Head of caudate nucleus (tissue), 42 donors: ENCODE data around the gene PCLAF.
"Not testable (repeated sequence)": the region's sequence is repeated elsewhere in the genome, so short reads cannot be mapped to it uniquely, and the experiment has no call there.

Experiments
- DNase-seq, 42 donors: peaks; one replicate each; pipeline versions ENCODE4 v3.0.0 to v3.0.0-alpha.2; 2020 to 2021; ENCODE audit warnings: mixed read lengths in 7 of 42
- intact Hi-C: fragments of 100-400 bp; cut with DNase I; formaldehyde crosslinking; loops from one replicate; pipeline ENCODE4 v1.15.0; 2022

PCLAF gene

DNA sequence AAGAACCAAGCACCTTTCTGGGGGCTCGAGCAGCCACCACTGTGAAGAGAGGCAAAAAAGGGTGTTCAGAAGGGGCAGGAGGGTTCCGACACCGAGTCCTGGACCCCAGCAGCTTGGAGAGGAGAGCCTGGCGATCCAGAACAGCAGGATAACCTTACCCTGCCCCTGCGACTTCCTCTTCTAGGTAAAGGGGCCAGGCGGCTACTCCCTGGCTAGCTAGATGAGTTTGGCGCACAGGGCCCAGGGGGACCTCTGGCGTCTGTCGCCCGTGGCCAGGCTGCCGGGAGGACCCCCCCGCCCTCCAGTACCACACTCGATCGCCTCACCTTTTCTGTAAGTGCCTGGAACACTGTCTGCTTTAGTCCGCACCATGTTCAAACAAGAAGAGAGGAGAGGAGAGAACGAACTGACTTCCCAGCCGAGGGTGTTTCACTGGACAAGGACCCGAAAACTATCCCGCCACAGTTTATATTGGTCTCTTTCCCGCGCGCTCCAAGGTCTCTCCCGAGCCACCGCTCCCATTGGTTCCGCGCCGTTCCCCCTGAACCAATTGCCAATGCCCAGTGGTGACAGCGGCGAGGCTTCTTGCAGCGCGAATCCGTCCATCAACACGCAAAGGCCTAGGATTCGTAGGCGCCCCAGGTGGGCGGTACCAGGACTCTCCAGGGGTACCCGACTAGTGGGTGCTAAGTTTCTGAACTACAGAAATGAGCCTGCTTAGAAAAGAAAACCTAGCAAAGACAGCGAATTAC, at the start of gene PCLAF:
Gene PCLAF (minus strand): TSS at position 442 of the 752 bp plus-strand sequence. CDS start 70 bp downstream, at position 372.
- peak; percentile 84 to 97 (median 94) for DNase-seq
- intact Hi-C loops: loop anchor here (10.0 kb wide), 1 partner anchor 216 kb away; the partner anchor contains the start of gene PPIB

DNA sequence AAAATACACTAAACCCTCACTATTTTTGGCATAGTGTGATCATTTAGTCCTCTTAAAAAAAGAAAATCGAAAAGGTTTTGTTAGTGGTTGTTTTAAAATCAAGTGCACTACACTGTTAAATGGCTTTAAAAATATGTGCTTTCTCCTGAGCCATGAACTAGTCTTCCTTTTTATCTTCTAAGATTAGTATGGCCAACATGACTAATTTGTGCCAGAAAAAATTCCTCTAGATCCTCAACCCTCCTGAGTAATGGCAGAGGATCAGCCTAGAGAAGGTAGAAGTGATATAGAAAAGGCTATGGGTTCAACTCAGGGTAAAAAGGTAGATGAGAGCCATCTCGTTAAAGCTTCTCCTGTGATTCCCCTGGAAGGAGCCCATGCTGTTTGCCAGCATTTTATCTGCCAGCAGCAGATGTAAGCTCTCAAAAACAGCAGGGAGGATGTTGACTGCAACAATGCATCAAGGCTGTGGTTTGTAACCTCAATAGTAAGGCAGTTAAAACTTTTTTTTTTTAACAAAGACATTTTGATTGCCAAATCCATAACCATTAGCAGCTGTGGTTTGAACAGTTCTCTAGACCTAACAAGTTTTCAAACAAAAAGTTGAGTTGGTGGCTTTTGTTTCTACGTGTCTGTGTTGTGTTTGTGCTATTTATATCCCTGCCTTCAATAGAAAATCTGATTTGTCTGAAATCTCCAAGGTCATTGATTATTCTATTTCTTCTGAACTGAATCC, 48.9 kb upstream of the PCLAF start:
- no peak for DNase-seq
- intact Hi-C loops: loop anchor here (10.0 kb wide), 2 partner anchors 225 to 255 kb away; no protein-coding TSS in a partner anchor

DNA sequence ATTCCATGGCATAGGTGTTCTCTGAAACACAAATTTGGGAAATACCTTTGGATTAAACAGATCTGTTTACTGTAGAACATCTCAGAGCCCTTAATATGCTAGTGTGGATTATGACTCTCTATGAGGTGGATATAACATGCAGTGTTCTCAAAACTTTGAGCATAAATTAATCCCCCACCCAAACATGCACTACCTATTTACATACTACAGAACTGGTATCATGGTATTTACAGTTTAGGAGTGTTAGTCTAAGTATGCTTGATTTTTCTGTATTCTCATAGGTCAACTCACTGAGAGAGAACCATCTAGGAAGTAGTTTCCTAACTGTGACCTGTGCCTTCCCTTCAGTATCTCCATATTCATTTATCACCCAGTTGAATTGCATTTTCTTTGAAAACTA, 48.2 kb upstream of the PCLAF start:
- intact Hi-C loops: loop anchor here (10.0 kb wide), 2 partner anchors 225 to 255 kb away; no protein-coding TSS in a partner anchor
- DNase-seq: no peak

- intact Hi-C loops: loop anchor here (10.0 kb wide), 2 partner anchors 228 to 258 kb away; no protein-coding TSS in a partner anchor
- DNase-seq: peak in 3 of 42 donors; percentile 2 to 29 (median 5)
These were observed 45.7 kb upstream of the PCLAF start for GRCh38 chr15:64426845-64427465.

- intact Hi-C loops: loop anchor here (10.0 kb wide), 2 partner anchors 230 to 260 kb away; no protein-coding TSS in a partner anchor
- DNase-seq: no peak
These were observed 44.0 kb upstream of the PCLAF start for GRCh38 chr15:64425221-64425620.

DNA sequence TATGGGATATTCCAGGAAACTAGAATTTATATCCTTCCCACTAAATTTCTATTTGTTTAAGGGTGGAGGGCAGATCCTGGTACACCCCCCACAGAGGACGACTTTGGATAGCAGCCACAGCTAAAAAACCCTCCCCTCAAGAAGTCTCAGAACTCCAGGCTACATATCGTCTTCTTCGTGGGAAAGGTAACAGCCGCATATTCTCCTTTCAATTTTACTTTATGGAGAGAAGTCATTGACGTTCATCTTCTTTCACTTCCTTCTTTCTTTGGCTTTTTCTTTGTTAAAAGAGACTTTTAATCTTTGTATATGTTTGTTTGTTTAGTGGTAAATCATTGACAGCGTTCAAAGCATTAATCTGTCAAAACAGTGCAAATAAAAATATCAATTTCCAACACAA, 42.7 kb upstream of the PCLAF start:
- no peak for DNase-seq
- intact Hi-C loops: loop anchor here (10.0 kb wide), 2 partner anchors 231 to 261 kb away; no protein-coding TSS in a partner anchor

GRCh38 chr15:64422697-64423096, 41.5 kb upstream of the PCLAF start:
- no peak for DNase-seq
- intact Hi-C loops: loop anchor here (10.0 kb wide), 2 partner anchors 232 to 262 kb away; no protein-coding TSS in a partner anchor

DNA sequence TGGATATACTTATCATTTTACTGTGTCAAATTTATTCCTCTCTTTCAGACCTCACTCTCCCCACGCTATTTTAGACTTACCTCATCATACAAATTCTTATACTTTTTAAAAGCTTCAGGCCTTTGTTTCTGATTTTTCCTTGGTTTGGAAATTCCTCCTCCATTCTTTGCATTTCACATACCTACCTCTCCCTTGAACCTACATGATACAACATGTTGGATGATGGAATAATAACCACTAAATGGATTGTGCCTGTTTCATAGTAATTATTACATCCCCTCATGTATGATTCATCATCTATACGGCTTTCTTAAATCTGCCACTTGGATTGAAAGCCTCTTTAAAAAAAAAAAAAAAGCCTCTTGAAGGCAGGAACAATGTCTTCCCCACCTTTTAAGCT, 31.0 kb upstream of the PCLAF start:
- intact Hi-C loops: no loop called here
- no peak for DNase-seq

- intact Hi-C loops: no loop called here
These were observed 19.3 kb upstream of the PCLAF start for GRCh38 chr15:64400583-64400982.

DNA sequence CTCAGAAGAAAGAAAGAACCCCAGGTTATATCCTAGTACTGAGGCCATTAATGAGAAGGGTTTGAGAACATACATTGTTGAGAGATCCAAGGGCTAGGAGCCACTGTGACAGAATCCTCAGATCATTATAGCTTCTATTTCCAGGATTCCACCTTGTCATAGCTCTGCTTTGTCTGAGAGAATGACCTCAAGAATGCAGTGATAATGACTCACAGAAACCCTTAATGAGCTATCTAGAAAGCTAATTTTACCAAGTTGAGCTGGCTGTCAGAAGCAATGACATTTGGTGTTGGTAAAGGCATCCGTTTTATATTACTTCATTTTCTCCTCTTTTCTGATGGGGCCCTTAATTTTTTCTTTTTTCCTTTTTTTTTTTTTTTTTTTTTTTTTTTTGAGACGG, 17.3 kb upstream of the PCLAF start:
- intact Hi-C loops: no loop called here
- no peak for DNase-seq

More at GRCh38 chr15:64400583-64400982, 19.3 kb upstream of the PCLAF start:
- no peak for DNase-seq

DNA sequence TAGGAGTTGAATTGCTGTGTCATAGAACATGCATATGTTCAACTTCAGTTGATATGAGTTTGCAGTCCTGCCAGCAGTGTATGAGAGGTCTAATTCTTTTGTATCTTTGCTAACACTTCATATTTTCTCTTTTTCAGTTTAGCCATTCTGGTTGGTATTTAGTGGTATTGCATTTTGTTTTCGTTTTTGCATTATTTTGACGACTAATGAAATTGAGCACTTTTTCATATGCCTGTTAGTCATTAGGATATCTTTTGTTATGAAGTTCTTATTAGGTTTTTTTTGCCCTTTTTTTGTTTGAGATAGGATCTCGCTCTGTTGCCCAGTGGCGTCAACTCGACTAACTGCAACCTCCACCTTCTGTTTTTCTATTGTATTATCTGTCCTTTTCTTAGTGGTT, 15.5 kb upstream of the PCLAF start:
- no peak for DNase-seq
- intact Hi-C loops: no loop called here

DNA sequence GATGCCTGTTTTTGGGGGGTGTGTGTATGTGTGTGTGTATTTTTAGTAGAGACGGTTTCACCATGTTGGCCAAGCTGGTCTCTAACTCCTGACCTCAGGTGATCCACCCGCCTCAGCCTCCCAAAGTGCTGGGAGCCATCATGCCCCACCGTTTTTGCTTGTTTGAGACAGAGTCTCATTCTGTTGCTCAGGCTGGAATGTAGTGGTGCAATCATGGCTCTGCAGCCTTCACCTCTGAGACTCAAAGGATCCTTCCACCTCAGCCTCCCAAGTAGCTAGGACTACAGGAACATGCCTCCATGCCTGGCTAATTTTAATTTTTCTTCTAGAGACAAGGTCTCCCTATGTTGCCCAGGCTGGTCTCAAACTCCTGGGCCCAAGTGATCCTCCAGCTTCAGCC, 11.2 kb upstream of the PCLAF start:
- DNase-seq, intact Hi-C loops: not testable (repeated sequence)

DNA sequence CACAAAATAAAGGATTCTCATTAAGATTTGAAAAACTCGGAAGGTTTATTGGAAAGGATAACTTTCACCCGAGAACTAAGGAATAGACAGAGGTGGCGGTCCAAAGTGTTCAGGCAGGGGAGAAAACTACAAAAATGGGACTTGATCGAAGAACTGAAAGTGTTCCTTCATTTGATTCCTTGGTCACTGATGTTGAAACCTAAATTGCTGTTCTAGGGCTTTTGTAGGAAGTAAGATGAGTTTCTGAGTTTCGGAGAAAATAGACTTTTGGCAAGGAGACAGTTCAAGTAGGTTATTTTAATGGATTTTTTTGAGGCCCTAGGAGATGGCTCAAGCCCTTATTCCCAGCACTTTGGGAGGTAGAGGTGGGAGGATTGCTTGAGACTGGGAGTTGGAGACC, 7.8 kb upstream of the PCLAF start:
- intact Hi-C loops: loop anchor here (5.0 to 10.0 kb wide), 2 partner anchors 68 to 224 kb away; partner anchors contain the start of gene PPIB
- no peak for DNase-seq

DNA sequence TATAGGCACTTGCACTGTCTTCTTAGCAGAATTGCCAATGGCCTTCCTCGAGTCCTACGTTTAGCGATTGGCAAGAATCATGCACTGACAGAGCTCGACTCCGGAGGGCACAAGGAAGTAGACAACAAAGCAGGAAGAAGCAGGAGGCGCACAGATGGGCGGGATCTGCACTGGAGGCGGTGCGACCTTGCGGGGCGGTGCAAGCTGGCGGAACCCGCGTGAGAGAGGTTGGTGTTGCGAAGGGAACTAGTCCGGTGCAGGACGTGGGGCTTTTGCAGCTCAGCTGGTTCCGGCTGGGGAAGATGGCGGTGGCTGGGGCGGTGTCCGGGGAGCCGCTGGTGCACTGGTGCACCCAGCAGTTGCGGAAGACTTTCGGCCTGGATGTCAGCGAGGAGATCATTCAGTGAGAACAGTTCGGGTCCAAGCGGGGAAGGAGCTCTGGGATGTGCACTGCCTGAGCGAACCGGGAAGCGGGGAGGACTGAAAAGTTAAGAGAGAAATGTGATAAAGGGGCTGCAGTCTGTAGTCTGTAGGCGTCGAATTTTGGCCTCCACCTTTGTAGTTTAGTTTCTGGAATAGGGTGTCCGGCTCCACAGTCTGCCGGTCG, 6.4 kb upstream of the PCLAF start, which contains the start of gene TRIP4:
Gene TRIP4 (plus strand): TSS at position 275 of the 607 bp plus-strand sequence. CDS start 28 bp downstream, at position 303.
- peak; percentile 87 to 98 (median 95) for DNase-seq
- intact Hi-C loops: loop anchor here (5.0 to 10.0 kb wide), 2 partner anchors 70 to 223 kb away; partner anchors contain the start of gene PPIB

- DNase-seq: peak in 1 of 42 donors; percentile 13
- intact Hi-C loops: loop anchor here (5.0 to 10.0 kb wide), 2 partner anchors 71 to 221 kb away; partner anchors contain the start of gene PPIB
These were observed 5.0 kb upstream of the PCLAF start for GRCh38 chr15:64386291-64386690.

GRCh38 chr15:64383760-64384159, 2.5 kb upstream of the PCLAF start:
- intact Hi-C loops: loop anchor here (10.0 kb wide), 1 partner anchor 219 kb away; the partner anchor contains the start of gene PPIB
- no peak for DNase-seq

GRCh38 chr15:64380130-64380870, 941 bp downstream of the PCLAF start:
- intact Hi-C loops: loop anchor here (10.0 kb wide), 1 partner anchor 215 kb away; the partner anchor contains the start of gene PPIB
- DNase-seq: peak in 1 of 42 donors; percentile 10
